ENCODE results near the gene TNKS2. TPM values are rescaled to one million over a fixed set of nuclear protein-coding genes. Genes with fewer than 3 reads are reported as not detected.

TNKS2 gene
- total RNA-seq, 1 donor from 2014 or later: 52.8 TPM

GRCh38 chr10:91860885-91861284 lies 62.7 kb downstream of the TNKS2 start:
- no peaks in the 10 kb centered on the region for H3K4me1 Mint-ChIP-seq (ENCODE audit: low read depth)
- H3K9me3 Mint-ChIP-seq (ENCODE audit: low read depth): no peaks in the 10 kb centered on the region
- H3K36me3 Mint-ChIP-seq (ENCODE audit: insufficient read depth): peaks cover 24% of the 10 kb centered on the region
- no peaks in the 10 kb centered on the region for H3K27me3 Mint-ChIP-seq
- H3K27ac Mint-ChIP-seq: peak overlapping the region; percentile 14
- no peak for TF ChIP-seq CTCF (IDR thresholded peaks at IDR 0.05; ENCODE audit: unreplicated experiment)
- DNase-seq (ENCODE audit: low spot score, unreplicated experiment): no peak
- H3K4me3 Mint-ChIP-seq (ENCODE audit: low read depth): no peak overlapping the region

- Mint-ChIP-seq H3K4me1 (ENCODE audit: low read depth) (no peaks in the 10 kb centered on the region), H3K36me3 (ENCODE audit: insufficient read depth) (peaks cover 14% of the 10 kb centered on the region), H3K27ac (no peak overlapping the region), H3K4me3 (ENCODE audit: low read depth) (no peak overlapping the region), H3K27me3 (no peaks in the 10 kb centered on the region), H3K9me3 (ENCODE audit: low read depth) (no peaks in the 10 kb centered on the region)
- DNase-seq (ENCODE audit: low spot score, unreplicated experiment): no peak
- no peak for TF ChIP-seq CTCF (IDR thresholded peaks at IDR 0.05; ENCODE audit: unreplicated experiment)
Measured at GRCh38 chr10:91864099-91864498, 65.9 kb downstream of the TNKS2 start.

GRCh38 chr10:91864744-91865143 lies 66.5 kb downstream of the TNKS2 start:
- peaks cover 14% of the 10 kb centered on the region for H3K36me3 Mint-ChIP-seq (ENCODE audit: insufficient read depth)
- DNase-seq (ENCODE audit: low spot score, unreplicated experiment): no peak
- no peak overlapping the region for H3K4me3 Mint-ChIP-seq (ENCODE audit: low read depth)
- no peaks in the 10 kb centered on the region for H3K9me3 Mint-ChIP-seq (ENCODE audit: low read depth)
- H3K27me3 Mint-ChIP-seq: no peaks in the 10 kb centered on the region
- no peak overlapping the region for H3K27ac Mint-ChIP-seq
- TF ChIP-seq CTCF (IDR thresholded peaks at IDR 0.05; ENCODE audit: unreplicated experiment): no peak
- H3K4me1 Mint-ChIP-seq (ENCODE audit: low read depth): no peaks in the 10 kb centered on the region

- Mint-ChIP-seq H3K4me3 (ENCODE audit: low read depth) (no peak overlapping the region), H3K4me1 (ENCODE audit: low read depth) (no peaks in the 10 kb centered on the region), H3K9me3 (ENCODE audit: low read depth) (no peaks in the 10 kb centered on the region), H3K36me3 (ENCODE audit: insufficient read depth) (peaks cover 14% of the 10 kb centered on the region), H3K27me3 (no peaks in the 10 kb centered on the region), H3K27ac (no peak overlapping the region)
- no peak for TF ChIP-seq CTCF (IDR thresholded peaks at IDR 0.05; ENCODE audit: unreplicated experiment)
- no peak for DNase-seq (ENCODE audit: low spot score, unreplicated experiment)
Measured at GRCh38 chr10:91865562-91866081, 67.4 kb downstream of the TNKS2 start.

- Mint-ChIP-seq H3K4me1 (ENCODE audit: low read depth) (peaks cover 11% of the 10 kb centered on the region), H3K27ac (no peak overlapping the region), H3K4me3 (ENCODE audit: low read depth) (no peak overlapping the region), H3K27me3 (no peaks in the 10 kb centered on the region), H3K36me3 (ENCODE audit: insufficient read depth) (no peaks in the 10 kb centered on the region), H3K9me3 (ENCODE audit: low read depth) (no peaks in the 10 kb centered on the region)
- TF ChIP-seq CTCF (IDR thresholded peaks at IDR 0.05; ENCODE audit: unreplicated experiment): no peak
- no peak for DNase-seq (ENCODE audit: low spot score, unreplicated experiment)
Measured at GRCh38 chr10:91875156-91875555, 76.9 kb downstream of the TNKS2 start.

Data from progenitor cell of endocrine pancreas (in vitro differentiated cells).